Ascending aorta (tissue), 2 donors: ENCODE measurements around the gene RNASE9. TPM values are rescaled to one million over a fixed set of nuclear protein-coding genes. Genes with fewer than 3 reads are reported as not detected.
"Not testable (repeated sequence)": the region's sequence is repeated elsewhere in the genome, so short reads cannot be mapped to it uniquely, and the experiment has no call there.

Experiments used
- DNase-seq, 2 donors: peaks; one replicate each; pipeline ENCODE4 v3.0.0-alpha.2; 2019; ENCODE audit warnings: low spot score in 2 of 2
- H3K27ac ChIP-seq, 2 donors: fragments of 200-600 bp; sonication (generic); one replicate each; pipeline ENCODE4 v1.5.1; 2016 to 2017; ENCODE audit warnings: mild to moderate bottlenecking in 1 of 2
- H3K27me3 ChIP-seq: fragments of 200-600 bp; sonication (generic); one replicate; pipeline ENCODE4 v1.5.1; 2017
- H3K36me3 ChIP-seq, 2 donors: fragments of 200-600 bp; sonication (generic); one replicate each; pipeline ENCODE4 v1.5.1; 2016
- H3K4me1 ChIP-seq, 2 donors: fragments of 200-600 bp; sonication (generic); one replicate each; pipeline ENCODE4 v1.5.1; 2016 to 2017; ENCODE audit warnings: mild to moderate bottlenecking in 1 of 2
- H3K4me3 ChIP-seq, 2 donors: fragments of 200-600 bp; sonication (generic); one replicate each; pipeline ENCODE4 v1.5.1; 2016 to 2017; ENCODE audit warnings: mild to moderate bottlenecking in 1 of 2
- H3K9me3 ChIP-seq, 2 donors: fragments of 200-600 bp; sonication (generic); one replicate each; pipeline ENCODE4 v1.5.1; 2016
- intact Hi-C: fragments of 100-400 bp; cut with DNase I; formaldehyde crosslinking; loops from one replicate; pipeline ENCODE4 v1.15.1; 2023
- total RNA-seq: library from RNA; depleted of rRNA; stranded (reverse); fragments of >200 nt; gene quantifications from one replicate; pipeline ENCODE4 v1.1.0, GENCODE V29; 2016

Gene RNASE9
- total RNA-seq, 1 donor from 2014 or later, result not detected

DNA sequence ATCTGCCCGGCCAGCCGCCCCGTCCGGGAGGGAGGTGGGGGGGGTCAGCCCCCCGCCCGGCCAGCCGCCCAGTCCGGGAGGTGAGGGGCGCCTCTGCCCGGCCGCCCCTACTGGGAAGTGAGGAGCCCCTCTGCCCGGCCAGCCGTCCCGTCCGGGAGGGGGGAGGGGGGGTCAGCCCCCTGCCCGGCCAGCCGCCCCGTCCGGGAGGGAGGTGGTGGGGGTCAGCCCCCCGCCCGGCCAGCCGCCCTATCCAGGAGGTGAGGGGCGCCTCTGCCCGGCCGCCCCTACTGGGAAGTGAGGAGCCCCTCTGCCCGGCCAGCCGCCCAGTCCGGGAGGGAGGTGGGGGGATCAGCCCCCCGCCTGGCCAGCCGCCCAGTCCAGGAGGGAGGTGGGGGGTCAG lies 54.6 kb downstream of the RNASE9 start:
- H3K27ac ChIP-seq, intact Hi-C loops, DNase-seq, H3K36me3 ChIP-seq, H3K9me3 ChIP-seq, H3K4me3 ChIP-seq, H3K4me1 ChIP-seq, H3K27me3 ChIP-seq: not testable (repeated sequence)

Other genes starting within 250 kb of the RNASE9 start
- gene CCNB1IP1, start 227.8 kb downstream of the RNASE9 start, total RNA-seq, result 12.6 TPM
- gene PARP2, start 217.4 kb downstream of the RNASE9 start, total RNA-seq, result 0.32 TPM
- gene TEP1, start 147.5 kb downstream of the RNASE9 start, total RNA-seq, result 43.7 TPM
- not detected for gene KLHL33, start 124.9 kb downstream of the RNASE9 start, total RNA-seq
- 26.7 TPM for gene OSGEP, start 106.2 kb downstream of the RNASE9 start, total RNA-seq
- gene APEX1, start 105.8 kb downstream of the RNASE9 start, total RNA-seq, result 21.5 TPM
- gene PIP4P1, start 99.6 kb downstream of the RNASE9 start, total RNA-seq, result 30.7 TPM
- 62.7 TPM for gene PNP, start 91.6 kb downstream of the RNASE9 start, total RNA-seq
- gene RNASE10, start 55.5 kb downstream of the RNASE9 start, total RNA-seq, result not detected
- not detected for gene RNASE11, start 27.0 kb upstream of the RNASE9 start, total RNA-seq
- not detected for gene RNASE12, start 30.3 kb upstream of the RNASE9 start, total RNA-seq
- gene OR6S1, start 80.6 kb upstream of the RNASE9 start, total RNA-seq, result not detected
- 23.2 TPM for gene RNASE4, start 123.5 kb upstream of the RNASE9 start, total RNA-seq
- gene ANG, start 127.7 kb upstream of the RNASE9 start, total RNA-seq, result 4.2 TPM
- not detected for gene EDDM3A, start 184.8 kb upstream of the RNASE9 start, total RNA-seq
- not detected for gene EDDM3B, start 207.4 kb upstream of the RNASE9 start, total RNA-seq
- gene RNASE6, start 220.2 kb upstream of the RNASE9 start, total RNA-seq, result 0.96 TPM
- 515 TPM for gene RNASE1, start 241.8 kb upstream of the RNASE9 start, total RNA-seq